ENCODE measurements around the gene SSR3.
"Not testable (repeated sequence)": the region's sequence is repeated elsewhere in the genome, so short reads cannot be mapped to it uniquely, and the experiment has no call there.

Gene SSR3

DNA sequence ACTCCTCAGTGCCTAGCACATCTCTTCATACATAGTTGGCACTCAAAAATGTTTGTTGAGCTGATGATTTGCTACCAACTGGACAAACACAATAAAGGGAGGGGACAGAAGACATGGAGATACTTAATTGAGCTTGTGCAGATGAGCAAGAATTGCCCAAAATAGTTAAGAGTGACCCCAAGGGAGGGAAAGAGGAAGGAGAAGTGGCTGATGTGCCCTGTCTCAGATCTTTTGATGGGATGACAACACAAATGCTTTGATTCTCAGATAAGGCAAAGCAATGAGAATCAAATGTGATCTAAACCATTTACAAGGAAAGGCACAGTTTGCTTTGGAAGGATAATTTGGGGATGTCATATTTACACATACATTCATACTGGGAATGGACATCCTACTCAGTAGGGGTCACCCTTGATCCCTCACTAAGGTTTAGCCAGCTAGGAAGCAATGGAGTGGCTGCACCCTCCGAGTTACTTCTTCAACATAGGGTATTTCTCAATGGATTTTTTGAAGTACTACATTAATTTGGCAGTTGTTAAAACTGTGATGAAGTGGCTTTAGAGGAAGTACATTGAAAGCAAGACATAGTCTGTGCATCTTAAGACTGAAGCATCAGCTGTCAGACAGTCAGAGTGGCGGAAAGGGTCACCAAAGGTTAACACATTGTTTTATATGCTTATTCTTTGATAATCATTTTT, 21.9 kb upstream of the SSR3 start:
- no peak for DNase-seq

DNA sequence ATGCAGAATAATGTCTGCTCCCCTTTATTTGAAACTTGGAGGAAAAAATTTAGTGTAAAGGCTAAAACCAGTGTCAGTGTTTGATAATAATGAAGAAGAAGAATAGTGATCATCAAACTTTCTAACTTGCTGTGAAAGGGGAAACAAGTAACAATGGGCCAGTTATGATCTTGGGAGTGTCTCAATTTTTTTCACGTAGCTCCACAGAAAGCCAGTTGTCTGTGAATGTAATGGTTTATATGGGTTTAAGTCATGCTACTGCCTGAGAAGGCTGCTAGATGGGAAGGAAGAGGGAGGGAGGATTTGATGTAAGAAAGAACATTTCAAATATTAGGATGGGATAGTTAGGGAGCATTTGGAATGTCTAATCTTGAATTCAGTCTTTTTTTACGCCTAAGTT, 21.1 kb upstream of the SSR3 start:
- no peak for DNase-seq

DNA sequence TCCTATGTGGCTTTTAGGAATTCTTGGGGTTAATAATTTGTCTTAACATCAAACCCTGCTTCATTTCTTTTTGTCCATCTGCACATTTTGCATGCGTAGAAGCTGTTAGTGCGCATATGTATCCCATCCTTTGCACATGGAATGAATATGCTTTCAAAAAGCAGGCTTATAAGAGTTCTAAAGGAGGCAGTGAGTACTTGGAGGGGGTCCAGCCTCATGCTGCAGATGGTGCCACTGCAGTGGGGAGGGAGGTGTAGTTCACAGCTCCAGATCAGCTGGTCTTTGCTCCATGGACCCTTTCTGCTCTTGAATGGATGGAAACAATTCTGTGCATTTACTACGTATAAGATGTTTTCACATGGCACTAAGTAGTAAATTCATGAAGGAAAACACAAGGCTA, 20.7 kb upstream of the SSR3 start:
- DNase-seq, result no peak

GRCh38 chr3:156569881-156570280, 15.0 kb upstream of the SSR3 start:
- DNase-seq, result not testable (repeated sequence)

DNA sequence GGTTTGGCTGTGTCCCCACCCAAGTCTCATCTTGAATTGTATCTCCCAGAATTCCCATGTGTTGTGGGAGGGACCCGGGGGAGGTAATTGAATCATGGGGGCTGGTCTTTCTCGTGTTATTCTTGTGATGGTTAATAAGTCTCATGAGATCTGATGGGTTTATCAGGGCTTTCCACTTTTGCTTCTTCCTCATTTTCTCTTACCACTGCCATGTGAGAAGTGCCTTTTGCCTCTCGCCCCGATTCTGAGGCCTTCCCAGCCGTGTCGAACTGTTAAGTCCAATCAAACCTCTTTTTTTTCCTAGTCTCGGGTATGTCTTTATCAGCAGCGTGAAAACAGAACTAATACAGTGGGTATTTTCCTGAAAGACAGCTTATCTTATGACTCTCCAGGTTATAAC, 14.1 kb upstream of the SSR3 start:
- DNase-seq, result not testable (repeated sequence)

DNA sequence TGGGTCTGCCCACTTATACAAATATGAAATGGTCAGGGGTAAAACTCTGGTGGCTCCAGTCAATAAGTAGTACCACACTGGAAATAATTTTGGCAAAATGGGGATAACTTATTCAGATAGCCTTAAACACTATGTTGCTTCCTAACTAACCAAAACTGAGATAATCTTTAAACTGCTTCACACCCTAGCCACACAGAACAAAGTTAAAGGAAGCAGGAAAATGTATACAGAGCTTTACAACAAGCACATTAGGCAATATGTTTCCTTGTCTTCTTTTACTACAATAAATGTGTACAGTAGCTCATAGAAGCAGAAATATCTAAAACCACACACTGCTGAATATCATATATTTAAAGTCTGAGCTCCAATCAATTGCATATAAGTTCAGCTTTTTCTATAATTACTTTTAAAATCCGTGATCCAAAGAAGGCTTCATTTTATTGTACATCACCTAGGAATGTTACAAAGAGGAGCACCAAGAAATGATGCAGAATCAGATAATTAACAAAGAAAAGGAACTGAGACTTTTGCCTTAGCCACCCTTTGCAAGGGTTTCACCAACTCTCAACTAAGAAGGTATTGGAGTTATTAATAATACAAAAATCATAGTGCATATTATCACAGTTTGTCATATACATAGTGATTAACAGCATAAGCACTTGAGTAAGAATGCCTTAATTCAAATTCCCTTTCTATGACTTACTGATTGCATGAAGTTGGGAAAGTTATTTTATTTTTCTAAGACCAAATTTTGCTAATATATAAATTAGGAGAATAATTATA, 9.2 kb upstream of the SSR3 start:
- DNase-seq, result no peak

DNA sequence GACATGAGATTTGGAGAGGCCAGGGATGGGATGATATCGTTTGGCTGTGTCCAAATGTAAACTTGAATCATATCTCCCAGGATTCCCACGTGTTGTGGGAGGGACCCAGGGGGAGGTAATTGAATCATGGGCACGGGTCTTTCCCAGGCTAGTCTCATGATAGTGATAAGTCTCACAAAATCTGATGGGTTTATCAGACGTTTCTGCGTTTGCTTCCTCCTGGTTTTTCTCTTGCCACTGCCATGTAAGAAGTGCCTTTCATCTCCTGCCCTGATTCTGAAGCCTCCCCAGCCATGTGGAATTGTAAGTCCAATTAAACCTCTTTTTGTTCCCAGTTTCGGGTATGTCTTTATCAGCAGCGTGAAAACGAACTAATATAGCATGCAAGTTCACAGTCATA, 7.6 kb upstream of the SSR3 start:
- not testable (repeated sequence) for DNase-seq

DNA sequence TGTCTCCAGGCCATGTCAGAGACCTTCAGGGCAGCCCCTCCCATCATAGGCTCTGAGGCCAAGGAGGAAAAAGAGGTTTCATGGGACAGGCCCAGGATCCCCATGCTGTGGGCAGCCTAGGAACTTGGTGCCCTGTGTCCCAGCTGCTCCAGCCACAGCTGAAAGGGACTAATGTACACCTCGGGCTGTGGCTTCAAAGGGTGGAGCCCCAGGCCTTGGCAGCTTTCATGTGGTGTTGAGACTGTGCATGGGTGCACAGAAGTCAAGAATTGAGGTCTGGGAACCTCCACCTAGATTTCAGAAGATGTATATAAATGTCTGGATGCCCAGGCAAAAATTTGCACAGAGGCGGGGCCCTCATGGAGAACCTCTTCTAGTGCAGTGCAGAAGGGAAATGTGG, 6.6 kb upstream of the SSR3 start:
- DNase-seq, result no peak

DNA sequence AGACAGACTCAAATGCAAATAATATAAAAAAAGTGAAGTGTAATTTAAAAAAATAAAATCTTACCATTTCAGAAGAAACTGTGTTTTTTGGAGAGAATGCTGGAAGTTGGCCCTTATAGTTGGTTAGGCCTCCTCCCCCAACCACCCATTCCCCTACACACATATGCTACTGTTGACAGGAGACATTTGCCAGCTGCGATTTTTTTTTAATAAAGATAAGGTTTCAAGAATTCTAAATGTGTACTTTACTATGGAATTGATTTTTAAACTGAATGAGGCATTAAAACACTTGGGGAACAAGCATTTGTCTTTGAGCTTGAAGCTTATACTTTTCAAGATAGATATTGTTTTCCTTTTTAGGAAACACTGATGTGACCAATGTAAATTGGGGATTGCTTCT, 4.4 kb upstream of the SSR3 start:
- no peak for DNase-seq

DNA sequence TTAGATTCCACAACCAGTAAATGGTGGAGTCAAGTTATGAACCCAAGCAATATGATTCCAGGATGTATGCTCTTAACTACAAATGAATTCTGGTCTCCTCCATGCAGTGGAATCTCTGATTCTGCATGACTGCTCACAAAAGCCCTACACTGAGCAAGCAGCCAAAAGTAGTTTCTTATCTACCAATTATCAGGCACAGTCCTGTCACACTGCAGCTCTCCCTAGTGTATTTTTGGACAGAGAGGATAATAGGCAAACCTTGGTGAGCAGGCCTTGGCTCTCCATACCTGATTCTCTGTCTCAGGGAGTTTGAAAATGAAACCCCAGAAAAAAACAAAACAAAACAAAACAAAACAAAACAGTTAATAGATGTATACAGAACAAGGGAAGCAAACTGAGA, 3.5 kb upstream of the SSR3 start:
- DNase-seq, result no peak

DNA sequence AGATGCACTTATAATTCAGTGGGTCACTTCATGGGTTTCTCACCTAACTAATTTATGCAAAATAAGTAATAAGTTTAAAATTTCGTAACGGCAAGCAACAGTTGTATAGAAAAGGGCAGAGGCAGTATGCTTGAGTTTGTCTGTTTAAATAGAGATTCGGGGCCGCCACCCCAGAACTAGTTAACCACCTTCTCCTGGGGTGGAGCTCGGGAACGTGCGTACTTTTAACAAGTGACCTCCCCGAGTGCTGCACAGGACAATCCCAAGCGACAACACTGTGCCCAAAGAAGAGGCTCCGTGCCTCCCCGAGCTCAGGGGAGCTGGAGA, 439 bp downstream of the SSR3 start:
- DNase-seq, result no peak

- no peak for DNase-seq
These were observed 1.1 kb downstream of the SSR3 start for GRCh38 chr3:156553705-156554356.

DNA sequence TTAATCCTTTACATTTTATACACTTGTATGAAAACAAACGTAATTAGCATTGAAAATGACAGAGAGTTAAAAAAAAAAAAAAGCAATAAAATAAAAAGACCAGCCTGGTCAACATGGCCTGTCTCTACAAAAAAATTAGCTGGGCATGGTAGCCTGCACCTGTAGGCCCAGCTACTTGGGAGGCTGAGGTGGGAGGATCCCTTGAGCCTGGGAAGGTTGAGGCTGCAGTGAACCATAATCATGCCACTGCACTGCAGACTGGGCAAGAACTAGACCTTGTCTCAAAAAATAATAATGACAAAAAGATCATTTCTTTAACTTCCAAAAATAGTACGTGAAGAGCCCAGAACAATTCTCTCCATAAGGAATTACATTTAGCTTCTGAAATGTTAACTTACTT, 1.9 kb downstream of the SSR3 start:
- DNase-seq, result no peak

DNA sequence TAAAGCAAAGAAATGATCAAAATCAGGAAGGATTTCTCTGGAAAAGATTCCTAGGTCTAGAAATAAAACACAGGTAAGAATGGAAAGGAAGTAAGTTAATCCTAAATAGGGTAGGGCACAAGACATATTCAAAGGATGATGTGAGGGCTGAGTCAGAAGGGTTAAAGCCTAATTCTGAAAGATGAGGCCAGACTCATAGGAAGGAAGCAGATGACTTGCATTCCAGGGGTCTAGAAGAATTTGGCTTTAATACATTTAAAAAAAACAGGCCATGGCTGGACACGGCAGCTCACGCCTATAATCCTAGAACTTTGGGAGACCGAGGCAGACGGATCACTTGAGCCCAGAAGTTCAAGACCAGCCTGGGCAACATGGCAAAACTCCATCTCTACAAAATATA, 3.2 kb downstream of the SSR3 start:
- DNase-seq, result no peak

DNA sequence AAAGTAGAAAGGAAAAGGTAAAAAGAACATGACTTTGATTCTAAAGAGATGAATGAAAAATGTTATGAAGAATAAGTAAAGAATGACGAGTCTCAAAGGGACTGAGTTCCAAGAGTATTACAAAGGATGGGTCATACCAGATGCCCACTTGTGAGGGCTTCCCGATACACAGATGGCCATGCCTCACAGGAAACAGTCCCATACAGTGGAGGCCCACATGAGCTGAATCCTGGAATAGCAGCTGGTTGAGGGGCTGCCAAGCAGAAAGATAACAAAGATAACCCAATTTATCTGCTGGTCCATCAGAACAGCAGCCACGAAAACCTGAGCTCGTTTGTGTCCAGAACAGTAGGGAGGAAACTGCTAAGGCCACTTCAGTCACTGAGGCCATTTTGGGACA, 3.7 kb downstream of the SSR3 start:
- no peak for DNase-seq

DNA sequence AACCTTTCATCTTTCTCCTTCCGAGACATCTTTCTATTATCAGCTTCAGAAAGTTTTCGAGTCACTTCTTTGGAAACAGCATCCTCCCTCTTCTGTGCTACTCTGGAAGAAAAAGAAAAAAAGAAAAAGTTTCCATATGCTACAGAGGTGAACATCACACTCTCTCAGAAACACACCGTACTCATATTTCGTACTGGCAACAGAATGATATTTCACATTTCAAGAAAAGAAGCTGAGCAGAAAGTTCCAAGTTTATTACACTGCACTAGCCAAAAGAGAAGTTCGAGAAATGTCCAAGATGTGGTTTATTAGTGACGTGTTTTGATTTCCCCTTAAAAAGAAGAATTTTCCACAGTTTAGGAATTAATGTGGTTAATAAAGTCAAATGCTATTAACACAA, 6.0 kb downstream of the SSR3 start:
- no peak for DNase-seq

DNA sequence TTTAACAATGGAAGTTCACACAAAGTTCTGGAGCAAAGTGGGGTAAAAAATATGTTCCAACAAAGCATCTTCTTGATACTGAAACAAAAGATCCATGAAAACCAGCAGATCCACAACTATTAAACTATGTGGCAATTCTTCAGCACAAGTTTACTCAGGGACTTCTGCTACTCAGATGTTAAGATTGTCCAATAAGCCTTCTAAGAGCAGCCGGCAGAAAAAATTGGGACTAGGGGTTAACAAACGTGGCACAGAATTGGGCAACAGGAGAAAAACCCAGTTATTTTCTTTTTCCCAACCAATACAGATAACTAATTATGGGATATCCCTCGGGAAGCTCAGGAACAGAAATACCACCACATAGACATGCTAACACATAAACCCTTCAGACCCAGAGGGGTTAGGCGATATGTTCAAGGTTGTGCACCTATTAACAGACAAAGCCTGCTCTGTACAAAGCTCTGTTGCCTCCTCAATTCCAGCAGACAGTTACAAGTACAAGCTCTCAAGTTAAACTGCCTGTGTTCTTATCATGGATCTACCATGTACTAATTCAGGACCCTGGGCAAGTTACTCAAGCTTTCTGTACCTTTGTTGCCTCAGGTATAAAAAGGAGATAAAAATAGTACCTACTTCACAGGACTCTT, 6.8 kb downstream of the SSR3 start:
- no peak for DNase-seq

DNA sequence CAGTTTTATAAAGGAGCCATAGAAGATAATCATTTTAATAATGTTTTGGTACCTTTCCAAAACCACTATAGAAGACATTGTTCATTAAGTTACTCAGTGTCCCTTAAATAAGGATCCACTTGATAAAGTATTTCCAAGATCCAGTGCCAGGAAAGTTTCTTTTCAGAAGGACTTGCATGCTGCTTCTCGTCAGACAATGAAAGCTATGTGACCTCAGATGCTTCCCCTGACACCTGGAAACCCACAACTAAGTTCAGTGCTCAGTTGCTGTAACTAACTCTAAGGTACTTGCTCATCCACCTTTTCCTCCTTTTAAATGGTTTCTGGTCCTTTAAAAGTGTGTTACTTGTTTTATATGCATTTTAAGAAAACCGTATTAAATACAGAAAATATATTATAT, 7.3 kb downstream of the SSR3 start:
- DNase-seq, result no peak

- no peak for DNase-seq
These were observed 11.8 kb downstream of the SSR3 start for GRCh38 chr3:156543043-156543555.

DNA sequence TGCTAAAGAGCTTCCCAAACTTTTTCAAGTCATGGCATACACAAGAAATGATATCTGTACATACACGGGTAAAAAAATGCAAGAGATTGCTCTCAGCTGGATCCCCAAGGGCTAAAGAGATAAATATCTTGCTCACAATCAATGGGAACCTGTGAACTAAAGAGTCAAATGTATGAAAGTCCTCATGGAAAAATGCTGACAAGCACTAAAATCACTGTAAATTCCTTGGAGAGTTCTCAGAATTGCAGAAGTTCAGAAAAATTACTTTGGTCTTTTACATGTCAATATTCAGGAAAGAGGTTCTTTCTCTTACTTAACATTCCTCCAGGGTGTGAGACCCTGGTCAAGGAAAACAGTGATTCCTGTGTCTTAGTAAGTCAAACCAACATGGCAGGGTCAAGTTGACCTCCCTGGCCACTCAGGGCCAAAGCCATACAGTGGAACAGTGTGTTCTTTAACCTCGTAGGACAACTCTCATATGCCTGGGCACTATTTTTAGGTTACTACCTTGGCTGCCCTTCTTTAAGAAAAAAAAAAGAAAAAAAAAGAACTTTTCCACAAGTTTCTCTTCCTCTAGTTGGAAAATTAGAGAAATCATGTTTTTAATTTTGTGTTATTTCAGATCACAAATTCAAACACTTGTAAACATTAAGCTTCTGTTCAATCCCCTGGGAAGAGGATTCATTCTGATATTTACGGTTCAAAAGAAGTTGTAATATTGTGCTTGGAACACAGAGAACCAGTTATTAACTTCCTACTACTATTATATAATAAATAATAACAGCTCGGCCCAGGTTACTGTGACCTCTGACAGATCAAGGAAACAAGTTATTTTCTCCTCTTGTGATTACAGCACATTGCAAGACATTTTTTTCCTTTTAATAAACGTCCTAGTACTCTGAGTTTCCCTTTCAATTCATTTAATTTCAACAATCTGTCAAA, 12.5 kb downstream of the SSR3 start:
- no peak for DNase-seq

DNA sequence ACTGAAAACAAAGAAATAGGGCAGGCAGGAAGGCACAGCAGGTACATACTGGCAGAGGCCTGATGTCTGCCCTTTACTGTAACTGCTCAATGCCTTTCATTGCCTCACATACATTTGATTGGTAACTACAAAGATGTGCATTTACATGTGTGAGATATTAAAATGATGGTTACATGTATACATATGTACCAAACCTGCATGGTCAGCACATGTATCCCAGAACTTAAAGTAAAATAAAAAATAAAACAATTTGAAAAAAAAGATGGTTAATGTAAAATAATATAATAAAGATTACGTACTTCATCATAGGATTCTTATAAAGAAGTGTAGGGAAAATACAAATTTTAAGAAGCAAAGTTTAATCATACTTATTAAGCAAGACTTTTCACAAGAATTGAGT, 15.1 kb downstream of the SSR3 start:
- DNase-seq, result no peak

GRCh38 chr3:156539051-156539450, 15.9 kb downstream of the SSR3 start:
- DNase-seq, result no peak
